Measurements from ENCODE around the gene NT5DC1. TPM values are rescaled to one million over a fixed set of nuclear protein-coding genes. Genes with fewer than 3 reads are reported as not detected.
"Not testable (repeated sequence)": the region's sequence is repeated elsewhere in the genome, so short reads cannot be mapped to it uniquely, and the experiment has no call there.

Gene NT5DC1
- total RNA-seq, 1 donor: 6.5 TPM

DNA sequence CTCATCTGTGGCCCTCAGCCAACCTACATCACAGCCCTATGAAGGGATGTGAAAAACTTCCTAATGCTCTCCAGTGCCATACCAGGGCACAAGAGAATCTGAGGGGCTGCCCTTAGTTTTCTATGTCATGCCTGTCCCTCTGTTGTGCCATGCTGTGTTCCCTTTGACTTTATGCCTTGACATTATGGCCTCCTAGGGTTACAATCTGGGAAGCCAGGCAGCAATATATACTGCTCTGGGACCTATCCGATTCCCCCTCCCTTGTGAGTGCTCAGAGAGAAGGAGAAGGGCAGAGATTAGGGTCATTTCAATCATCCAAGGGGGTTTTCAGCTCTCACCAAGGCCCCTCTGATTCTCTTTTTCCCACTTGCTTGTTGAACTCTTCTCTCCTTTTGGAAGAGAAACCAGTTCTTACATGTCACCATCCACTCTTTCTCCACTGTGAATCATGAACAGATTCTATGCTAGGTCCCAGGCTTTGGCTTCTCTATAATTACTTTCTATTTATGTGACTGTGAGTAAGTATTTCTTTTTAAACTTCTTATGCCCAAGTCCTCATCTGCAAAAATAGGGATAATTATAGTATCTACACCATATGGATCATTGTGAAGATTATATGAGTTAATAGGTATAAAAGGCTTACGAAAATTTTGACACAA lies 25.8 kb upstream of the NT5DC1 start:
- H3K4me3 ChIP-seq (ENCODE audit: low read length): no peak overlapping the region
- H3K4me1 ChIP-seq (ENCODE audit: insufficient read depth, low read length): no peaks in the 10 kb centered on the region
- no peaks in the 10 kb centered on the region for H3K9me3 ChIP-seq (ENCODE audit: low read depth, low read length)
- peaks cover 2% of the 10 kb centered on the region for H3K27me3 ChIP-seq (ENCODE audit: insufficient read depth, low read length)

DNA sequence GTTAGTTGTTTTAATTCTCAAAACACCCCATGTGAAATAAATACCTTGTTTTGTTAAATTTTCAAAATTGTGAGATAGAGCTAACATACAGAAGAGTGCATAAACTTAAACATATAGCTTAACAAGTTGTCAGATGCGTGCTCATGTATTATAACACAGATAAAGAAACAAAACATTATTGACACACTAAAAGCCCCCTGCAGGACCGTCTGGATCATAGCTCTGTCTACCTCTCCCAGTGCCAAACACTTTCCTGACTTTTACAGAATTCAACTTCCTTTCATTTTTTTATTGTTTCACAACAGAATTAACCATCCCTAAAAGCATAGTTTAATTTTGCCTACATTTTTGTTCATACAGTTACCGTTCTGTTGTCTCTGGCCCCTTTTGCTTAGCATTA lies 22.1 kb upstream of the NT5DC1 start:
- Histone ChIP-seq H3K4me1 (ENCODE audit: insufficient read depth, low read length) (no peaks in the 10 kb centered on the region), H3K9me3 (ENCODE audit: low read depth, low read length) (no peaks in the 10 kb centered on the region), H3K27me3 (ENCODE audit: insufficient read depth, low read length) (peaks cover 2% of the 10 kb centered on the region), H3K4me3 (ENCODE audit: low read length) (no peak overlapping the region)

DNA sequence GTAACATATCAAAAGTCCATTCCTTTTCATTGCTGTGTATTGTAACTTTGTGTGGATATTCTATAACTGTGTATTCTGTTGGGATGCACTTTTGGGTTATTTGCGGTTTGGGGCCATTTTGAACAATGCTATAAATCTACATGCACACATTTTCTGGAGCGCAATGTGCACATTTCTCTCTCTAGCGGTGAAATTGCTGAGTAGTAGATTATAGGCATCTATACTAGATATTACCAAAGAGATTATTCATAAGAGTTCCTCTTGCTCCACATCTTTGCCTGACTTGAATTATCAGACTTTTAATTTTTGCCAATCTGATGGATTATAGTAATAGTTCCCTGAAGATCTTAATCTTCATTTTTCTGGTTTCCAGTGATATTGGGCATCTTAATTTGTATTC lies 21.7 kb upstream of the NT5DC1 start:
- no peaks in the 10 kb centered on the region for H3K9me3 ChIP-seq (ENCODE audit: low read depth, low read length)
- no peak overlapping the region for H3K4me3 ChIP-seq (ENCODE audit: low read length)
- H3K4me1 ChIP-seq (ENCODE audit: insufficient read depth, low read length): no peaks in the 10 kb centered on the region
- H3K27me3 ChIP-seq (ENCODE audit: insufficient read depth, low read length): peaks cover 2% of the 10 kb centered on the region

DNA sequence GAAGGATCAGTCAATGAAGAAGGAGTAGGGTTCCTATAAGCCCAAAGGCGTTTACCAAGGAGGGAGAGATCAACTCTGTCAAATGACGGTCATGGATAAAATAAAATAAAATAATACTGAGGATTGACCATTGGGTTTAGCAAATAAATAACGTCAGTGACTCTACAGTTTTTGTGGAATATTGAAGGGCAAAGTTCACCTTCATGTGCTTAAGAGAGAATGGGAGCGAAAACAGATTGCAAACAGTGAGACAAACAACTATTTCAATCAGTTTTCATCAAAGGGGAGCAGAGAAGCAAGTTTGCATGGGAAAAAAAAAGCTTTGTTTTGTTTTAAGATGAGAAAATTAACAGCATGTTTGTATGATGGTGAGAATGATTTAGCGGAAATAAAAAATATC lies 17.6 kb upstream of the NT5DC1 start:
- no peaks in the 10 kb centered on the region for H3K9me3 ChIP-seq (ENCODE audit: low read depth, low read length)
- H3K4me1 ChIP-seq (ENCODE audit: insufficient read depth, low read length): no peaks in the 10 kb centered on the region
- H3K27me3 ChIP-seq (ENCODE audit: insufficient read depth, low read length): peaks cover 2% of the 10 kb centered on the region
- no peak overlapping the region for H3K4me3 ChIP-seq (ENCODE audit: low read length)

DNA sequence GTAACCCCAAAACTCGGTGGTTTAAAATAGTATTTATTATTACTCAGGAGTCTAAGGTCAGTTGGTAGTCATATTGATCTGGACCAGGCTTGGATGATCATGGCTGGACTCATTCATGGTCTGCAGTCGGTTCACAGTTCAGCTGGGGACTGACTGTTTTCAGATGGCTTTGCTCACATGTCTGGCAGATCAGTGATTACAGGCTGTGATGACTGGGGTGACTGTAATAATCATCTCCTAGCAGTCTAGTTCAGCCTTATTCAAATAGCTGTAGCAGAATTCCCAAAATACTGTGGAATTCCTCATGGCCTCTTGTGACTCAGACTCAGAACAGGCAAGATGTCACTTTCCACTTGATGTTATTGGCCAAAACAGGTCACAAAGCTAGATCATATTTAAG lies 16.4 kb upstream of the NT5DC1 start:
- Histone ChIP-seq H3K4me3 (ENCODE audit: low read length) (no peak overlapping the region), H3K27me3 (ENCODE audit: insufficient read depth, low read length) (peaks cover 2% of the 10 kb centered on the region), H3K4me1 (ENCODE audit: insufficient read depth, low read length) (no peaks in the 10 kb centered on the region), H3K9me3 (ENCODE audit: low read depth, low read length) (no peaks in the 10 kb centered on the region)

DNA sequence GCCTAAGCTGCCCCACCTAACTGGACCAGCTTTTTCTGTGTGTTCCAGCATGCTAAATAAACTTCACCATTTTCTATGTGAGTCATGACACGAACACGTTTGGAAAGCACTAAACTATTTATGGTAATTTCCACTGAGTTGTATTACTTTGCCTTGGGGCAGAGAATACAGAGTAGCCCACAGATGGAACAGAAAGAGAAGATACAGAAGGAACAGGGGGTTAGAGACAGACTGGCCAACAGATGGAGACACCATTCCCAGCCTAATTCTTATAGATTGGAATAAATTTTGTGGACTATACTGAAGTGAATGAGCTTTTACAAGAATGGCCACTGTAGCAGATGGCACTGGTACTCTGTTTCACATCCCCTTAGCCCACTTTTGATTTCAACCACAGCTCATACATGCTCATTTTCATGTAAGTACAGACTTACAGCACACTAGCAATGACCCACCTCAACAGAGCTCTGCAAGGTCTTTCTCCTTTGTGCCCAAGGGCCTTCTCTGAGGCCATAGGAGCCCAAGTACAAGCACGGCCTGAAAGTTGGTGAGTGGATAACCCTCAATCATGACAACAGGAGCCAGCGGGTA lies 13.1 kb upstream of the NT5DC1 start:
- Histone ChIP-seq H3K4me3 (ENCODE audit: low read length) (no peak overlapping the region), H3K9me3 (ENCODE audit: low read depth, low read length) (no peaks in the 10 kb centered on the region), H3K27me3 (ENCODE audit: insufficient read depth, low read length) (no peaks in the 10 kb centered on the region), H3K4me1 (ENCODE audit: insufficient read depth, low read length) (no peaks in the 10 kb centered on the region)

DNA sequence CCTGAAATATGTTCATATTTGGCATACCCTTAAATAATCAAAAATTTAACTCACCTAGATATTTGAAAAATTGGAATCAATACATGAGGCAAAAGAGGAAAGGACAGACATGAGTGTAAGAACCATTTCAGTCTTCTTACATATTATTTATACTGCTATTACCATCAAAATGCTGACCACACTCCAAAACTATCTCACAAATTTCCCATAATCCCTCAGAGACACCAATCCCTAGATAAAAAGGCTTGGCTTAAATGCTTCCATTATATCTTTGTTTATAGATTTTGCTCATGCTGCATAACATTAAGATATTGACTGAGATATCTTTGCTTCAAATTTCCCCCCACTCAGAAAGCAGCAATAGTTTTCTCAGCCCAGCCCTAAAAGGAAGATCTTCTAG lies 11.7 kb upstream of the NT5DC1 start:
- no peaks in the 10 kb centered on the region for H3K27me3 ChIP-seq (ENCODE audit: insufficient read depth, low read length)
- no peaks in the 10 kb centered on the region for H3K4me1 ChIP-seq (ENCODE audit: insufficient read depth, low read length)
- no peaks in the 10 kb centered on the region for H3K9me3 ChIP-seq (ENCODE audit: low read depth, low read length)
- H3K4me3 ChIP-seq (ENCODE audit: low read length): no peak overlapping the region

DNA sequence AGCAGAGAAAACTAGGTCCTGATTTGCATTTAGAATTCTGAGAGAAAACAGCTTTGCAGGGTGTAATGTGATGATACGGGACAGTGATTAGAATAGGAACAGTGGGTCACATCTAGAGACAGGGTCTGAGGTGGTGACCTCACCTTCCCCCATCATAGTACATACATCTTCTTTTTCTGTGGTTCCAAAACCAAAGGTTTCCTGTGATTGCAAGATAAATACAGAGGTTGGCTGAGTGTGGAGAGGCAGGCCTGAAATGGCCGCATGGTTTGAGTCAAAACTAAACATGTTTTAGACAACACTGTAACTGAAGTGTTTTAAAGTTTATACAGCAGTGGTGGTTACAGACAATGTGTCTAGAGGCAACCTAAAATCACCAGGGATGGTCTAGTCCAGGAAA lies 10.4 kb upstream of the NT5DC1 start:
- H3K4me3 ChIP-seq (ENCODE audit: low read length): no peak overlapping the region
- H3K27me3 ChIP-seq (ENCODE audit: insufficient read depth, low read length): no peaks in the 10 kb centered on the region
- H3K4me1 ChIP-seq (ENCODE audit: insufficient read depth, low read length): no peaks in the 10 kb centered on the region
- no peaks in the 10 kb centered on the region for H3K9me3 ChIP-seq (ENCODE audit: low read depth, low read length)

DNA sequence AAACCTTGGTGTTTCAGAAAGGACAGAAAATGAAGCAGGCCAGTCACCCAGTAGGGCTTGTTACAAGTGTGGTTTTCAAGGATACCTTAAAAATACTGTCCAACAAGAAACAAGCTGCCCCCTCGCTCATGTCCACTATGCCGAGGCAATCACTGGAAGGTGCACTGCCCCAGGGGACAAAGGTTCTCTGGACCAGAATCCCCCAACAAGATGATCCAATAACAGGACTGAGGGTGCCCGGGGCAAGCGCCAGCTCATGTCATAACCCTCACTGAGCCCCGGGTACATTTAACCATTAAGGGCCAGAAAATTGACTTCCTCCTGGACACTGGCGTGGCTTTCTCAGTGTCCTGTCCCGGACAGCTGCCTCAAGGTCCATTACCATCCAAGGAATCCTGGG lies 6.6 kb upstream of the NT5DC1 start:
- Histone ChIP-seq H3K4me1 (ENCODE audit: insufficient read depth, low read length) (no peaks in the 10 kb centered on the region), H3K4me3 (ENCODE audit: low read length) (no peak overlapping the region), H3K9me3 (ENCODE audit: low read depth, low read length) (no peaks in the 10 kb centered on the region), H3K27me3 (ENCODE audit: insufficient read depth, low read length) (no peaks in the 10 kb centered on the region)

DNA sequence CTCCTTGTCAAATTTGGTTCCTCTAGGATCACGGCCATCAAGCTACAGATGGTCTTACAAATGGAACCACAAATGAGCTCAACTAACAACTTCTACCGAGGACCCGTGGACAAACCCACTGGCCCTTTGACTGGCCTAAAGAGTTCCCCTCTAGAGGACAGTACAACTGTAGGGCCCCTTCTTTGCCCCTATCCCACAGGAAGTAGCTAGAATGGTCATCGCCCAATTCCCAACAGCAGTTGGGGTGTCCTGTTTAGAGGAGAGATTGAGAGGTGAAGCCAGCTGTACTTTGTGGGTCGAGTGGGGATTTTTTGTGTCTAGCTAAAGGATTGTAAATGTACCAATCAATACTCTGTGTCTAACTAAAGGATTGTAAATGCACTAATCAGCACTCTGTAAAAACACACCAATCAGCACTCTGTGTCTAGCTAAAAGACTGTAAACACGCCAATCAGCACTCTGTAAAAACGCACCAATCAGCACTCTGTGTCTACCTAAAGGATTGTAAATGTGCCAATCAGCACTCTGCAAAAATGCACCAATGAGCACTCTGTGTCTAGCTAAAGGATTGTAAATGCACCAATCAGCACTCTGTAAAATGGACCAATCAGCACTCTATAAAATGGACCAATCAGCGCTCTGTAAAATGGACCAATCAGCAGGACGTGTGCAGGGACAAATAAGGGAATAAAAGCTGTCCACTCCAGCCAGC lies 4.4 kb upstream of the NT5DC1 start:
- H3K4me3 ChIP-seq (ENCODE audit: low read length); H3K9me3 ChIP-seq (ENCODE audit: low read depth, low read length); H3K27me3 ChIP-seq (ENCODE audit: insufficient read depth, low read length); H3K4me1 ChIP-seq (ENCODE audit: insufficient read depth, low read length): not testable (repeated sequence)

DNA sequence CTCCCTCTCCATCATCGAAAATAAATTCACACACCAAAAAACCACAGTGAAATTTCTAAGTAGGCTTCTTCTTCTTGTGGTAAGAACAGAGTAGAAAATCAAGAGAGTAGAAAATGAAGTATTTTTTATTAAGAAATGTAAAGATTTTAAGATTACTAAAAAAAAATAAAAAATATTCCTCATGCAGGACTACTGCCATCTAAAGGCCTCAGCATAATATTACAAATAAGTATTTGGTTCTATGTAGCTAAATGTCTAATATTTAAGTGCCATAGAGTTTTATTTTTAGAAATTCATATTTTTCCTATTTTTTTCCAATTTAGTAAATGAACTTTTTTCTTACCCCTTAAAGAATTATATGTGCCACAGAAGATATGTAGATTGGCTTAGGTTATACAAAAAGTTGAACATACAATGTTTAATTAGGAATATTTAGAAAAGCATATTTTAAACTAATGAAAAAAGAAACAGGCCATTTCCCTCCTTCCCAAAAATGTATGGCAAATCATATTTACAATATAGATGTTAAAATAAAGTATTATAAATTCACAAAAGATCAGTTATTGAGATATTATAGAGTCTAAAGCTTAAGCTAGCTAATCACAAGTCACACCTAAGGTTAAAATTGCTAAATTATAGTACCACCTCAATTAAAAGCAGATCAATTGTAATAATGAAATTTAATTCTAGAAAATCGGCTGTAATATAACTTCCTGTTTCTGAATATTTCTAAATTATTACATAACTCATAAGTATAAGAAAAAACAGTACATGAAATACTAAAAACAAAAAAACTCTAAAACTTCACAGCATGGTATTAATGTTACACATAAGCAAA lies 3.5 kb upstream of the NT5DC1 start:
- Histone ChIP-seq H3K9me3 (ENCODE audit: low read depth, low read length) (no peaks in the 10 kb centered on the region), H3K4me3 (ENCODE audit: low read length) (no peak overlapping the region), H3K4me1 (ENCODE audit: insufficient read depth, low read length) (peaks cover 16% of the 10 kb centered on the region), H3K27me3 (ENCODE audit: insufficient read depth, low read length) (no peaks in the 10 kb centered on the region)

DNA sequence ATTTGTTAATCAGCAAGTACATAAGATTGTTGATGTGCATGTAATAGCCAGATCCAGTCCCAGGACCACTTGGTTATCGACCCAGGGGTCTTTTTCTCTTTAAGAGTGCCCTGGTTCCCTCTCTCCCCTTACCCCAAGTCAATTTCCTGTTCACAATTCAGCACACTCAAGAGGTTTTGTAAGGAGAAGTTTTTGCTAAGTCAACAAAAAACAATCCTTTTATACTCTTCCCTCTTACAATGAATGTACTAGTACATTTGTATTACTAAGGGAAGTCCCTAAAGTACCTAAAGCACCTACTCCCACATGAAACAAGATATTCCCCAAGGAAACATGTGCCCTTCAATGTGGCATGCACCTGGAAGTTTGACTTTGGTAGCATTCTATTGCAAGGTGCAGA lies 1.6 kb upstream of the NT5DC1 start:
- no peaks in the 10 kb centered on the region for H3K27me3 ChIP-seq (ENCODE audit: insufficient read depth, low read length)
- peaks cover 26% of the 10 kb centered on the region for H3K4me1 ChIP-seq (ENCODE audit: insufficient read depth, low read length)
- H3K4me3 ChIP-seq (ENCODE audit: low read length): no peak overlapping the region
- H3K9me3 ChIP-seq (ENCODE audit: low read depth, low read length): no peaks in the 10 kb centered on the region

DNA sequence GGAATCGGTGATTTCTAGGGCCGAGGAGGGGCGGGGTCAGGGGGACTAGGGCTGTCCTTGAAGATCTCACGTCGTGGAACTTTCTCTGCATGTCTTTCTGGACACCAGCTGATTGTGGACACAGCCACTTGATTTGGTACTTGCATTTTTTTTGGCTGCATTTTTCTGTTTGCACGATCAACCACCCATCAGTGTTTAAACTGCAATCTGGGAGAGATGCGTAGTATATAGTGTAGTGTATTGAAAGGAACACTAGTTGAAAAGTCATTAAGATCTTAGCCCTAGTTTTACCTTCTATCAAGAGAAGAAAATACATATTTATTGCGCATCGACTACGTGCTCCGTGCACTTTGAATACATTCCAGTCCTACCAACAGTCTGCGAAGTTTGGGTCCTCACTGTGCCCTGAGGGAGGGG lies 657 bp downstream of the NT5DC1 start:
- peak overlapping the region; percentile 65 for H3K4me3 ChIP-seq (ENCODE audit: low read length)
- no peaks in the 10 kb centered on the region for H3K27me3 ChIP-seq (ENCODE audit: insufficient read depth, low read length)
- no peaks in the 10 kb centered on the region for H3K9me3 ChIP-seq (ENCODE audit: low read depth, low read length)
- H3K4me1 ChIP-seq (ENCODE audit: insufficient read depth, low read length): peaks cover 30% of the 10 kb centered on the region

DNA sequence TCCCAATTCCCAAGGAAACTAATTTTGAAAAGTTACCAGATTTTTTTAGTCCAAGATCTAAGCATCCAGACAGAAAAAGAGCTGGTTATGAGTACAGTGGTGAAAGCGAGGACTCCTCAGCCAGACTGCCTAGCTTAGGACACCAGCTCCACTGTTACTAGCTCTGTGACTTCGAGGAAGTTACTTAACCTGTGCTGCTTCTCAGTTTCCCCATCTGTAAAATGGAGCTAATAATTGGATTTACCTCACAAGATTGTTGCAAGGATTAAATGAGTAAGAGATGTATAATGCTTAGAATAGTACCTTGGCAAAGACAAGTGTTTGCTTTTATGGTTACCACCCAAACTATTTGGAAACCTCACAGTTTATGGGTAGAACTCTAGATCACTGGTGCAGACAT lies 1.1 kb downstream of the NT5DC1 start:
- no peaks in the 10 kb centered on the region for H3K27me3 ChIP-seq (ENCODE audit: insufficient read depth, low read length)
- H3K9me3 ChIP-seq (ENCODE audit: low read depth, low read length): no peaks in the 10 kb centered on the region
- peak overlapping the region; percentile 65 for H3K4me3 ChIP-seq (ENCODE audit: low read length)
- peaks cover 30% of the 10 kb centered on the region for H3K4me1 ChIP-seq (ENCODE audit: insufficient read depth, low read length)

DNA sequence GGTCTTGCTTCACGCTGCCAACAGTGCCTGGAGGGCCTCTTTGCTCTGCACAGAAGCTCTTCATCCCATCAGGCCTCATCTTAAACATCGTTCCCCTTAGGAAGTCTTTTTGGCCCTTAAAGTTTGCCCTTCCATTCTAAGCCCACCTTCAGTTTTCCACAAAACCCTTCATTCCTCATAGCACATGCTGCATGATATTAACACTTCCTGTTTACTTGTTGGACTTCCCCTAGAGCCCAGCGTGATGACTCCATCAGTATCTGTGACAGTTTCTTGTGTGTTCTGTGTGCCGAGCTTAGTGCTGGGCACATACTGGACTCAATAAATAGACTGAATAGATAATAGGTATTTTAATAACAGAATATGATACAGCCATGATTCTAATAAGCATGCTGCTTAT lies 2.2 kb downstream of the NT5DC1 start:
- H3K4me1 ChIP-seq (ENCODE audit: insufficient read depth, low read length): peaks cover 30% of the 10 kb centered on the region
- H3K27me3 ChIP-seq (ENCODE audit: insufficient read depth, low read length): no peaks in the 10 kb centered on the region
- no peak overlapping the region for H3K4me3 ChIP-seq (ENCODE audit: low read length)
- no peaks in the 10 kb centered on the region for H3K9me3 ChIP-seq (ENCODE audit: low read depth, low read length)
